Hematopoietic multipotent progenitor cell treated with erythropoietin and hydrocortisone succinate and interleukin-3 and kit ligand, for 8 days (in vitro differentiated cells): Measurements from ENCODE around the gene ESRRB.

Experiments
- DNase-seq: peaks from one replicate; pipeline ENCODE4 v3.0.0-alpha.2; 2015

Gene ESRRB

GRCh38 chr14:76407449-76408150 is 31.7 kb downstream of the ESRRB start:
- DNase-seq: no peak

- no peak for DNase-seq
Observed at GRCh38 chr14:76408877-76409276, 32.9 kb downstream of the ESRRB start.

- DNase-seq: no peak
Observed at GRCh38 chr14:76412501-76412900, 36.6 kb downstream of the ESRRB start.

- DNase-seq: no peak
Observed at GRCh38 chr14:76413106-76413961, 37.4 kb downstream of the ESRRB start.

- no peak for DNase-seq
Observed at GRCh38 chr14:76413962-76414600, 38.1 kb downstream of the ESRRB start.

GRCh38 chr14:76419399-76419798 is 43.5 kb downstream of the ESRRB start:
- no peak for DNase-seq

GRCh38 chr14:76420827-76421226 is 44.9 kb downstream of the ESRRB start:
- DNase-seq: no peak

- no peak for DNase-seq
Observed at GRCh38 chr14:76421662-76422061, 45.7 kb downstream of the ESRRB start.

- no peak for DNase-seq
Observed at GRCh38 chr14:76422662-76423061, 46.7 kb downstream of the ESRRB start.

GRCh38 chr14:76423534-76423933 is 47.6 kb downstream of the ESRRB start:
- DNase-seq: no peak

GRCh38 chr14:76424359-76424758 is 48.4 kb downstream of the ESRRB start:
- DNase-seq: no peak

GRCh38 chr14:76426161-76426696 is 50.3 kb downstream of the ESRRB start:
- DNase-seq: peak; percentile 19

GRCh38 chr14:76428611-76429010 is 52.7 kb downstream of the ESRRB start:
- DNase-seq: no peak

- DNase-seq: no peak
Observed at GRCh38 chr14:76430017-76430416, 54.1 kb downstream of the ESRRB start.

GRCh38 chr14:76430475-76430980 is 54.6 kb downstream of the ESRRB start:
- no peak for DNase-seq

GRCh38 chr14:76431538-76431937 is 55.6 kb downstream of the ESRRB start:
- DNase-seq: no peak

GRCh38 chr14:76432827-76433752 is 57.2 kb downstream of the ESRRB start:
- DNase-seq: no peak

GRCh38 chr14:76434220-76434619 is 58.3 kb downstream of the ESRRB start:
- no peak for DNase-seq

GRCh38 chr14:76439237-76439775 is 63.4 kb downstream of the ESRRB start:
- no peak for DNase-seq

- DNase-seq: no peak
Observed at GRCh38 chr14:76446486-76446885, 70.5 kb downstream of the ESRRB start.

- no peak for DNase-seq
Observed at GRCh38 chr14:76446921-76447320, 71.0 kb downstream of the ESRRB start.

- DNase-seq: no peak
Observed at GRCh38 chr14:76450476-76450875, 74.5 kb downstream of the ESRRB start.
